Left lung (tissue), 10 donors: ENCODE results near the gene IGSF3. TPM values are rescaled to one million over a fixed set of nuclear protein-coding genes. Genes with fewer than 3 reads are reported as not detected.

Experiments
- ATAC-seq: fragments of 200-7000 bp; cut with Tn5 transposase; one replicate; pipeline ENCODE4 v1.9.1; 2020; ENCODE audit warnings: moderate library complexity
- DNase-seq, 4 donors: peaks; one replicate each; pipeline ENCODE4 v3.0.0-alpha.2; 2013 to 2020
- H3K27ac ChIP-seq, 2 donors: fragments of 200-600 bp; sonication (generic) in 1 of 2; one replicate each; pipeline versions ENCODE4 v1.5.0 to v1.8.0; 2020 to 2021
- H3K27me3 ChIP-seq, 2 donors: fragments of 200-600 bp; sonication (generic) in 1 of 2; one replicate each; pipeline versions ENCODE4 v1.5.0 to v1.8.0; 2020 to 2021
- H3K36me3 ChIP-seq, 2 donors: fragments of 200-600 bp; sonication (generic) in 1 of 2; one replicate each; pipeline versions ENCODE4 v1.5.0 to v1.8.0; 2020 to 2021
- H3K4me1 ChIP-seq, 2 donors: fragments of 200-600 bp; one replicate each; pipeline ENCODE4 v1.8.0; 2021
- H3K4me3 ChIP-seq, 2 donors: fragments of 200-600 bp; sonication (generic) in 1 of 2; one replicate each; pipeline versions ENCODE4 v1.5.0 to v1.8.0; 2020 to 2021; ENCODE audit warnings: mild to moderate bottlenecking in 1 of 2
- H3K9me3 ChIP-seq, 2 donors: fragments of 200-600 bp; sonication (generic) in 1 of 2; one replicate each; pipeline versions ENCODE4 v1.5.0 to v1.8.0; 2020 to 2021
- intact Hi-C, 2 donors: fragments of 100-400 bp; cut with DNase I; formaldehyde crosslinking; loops; one replicate each; pipeline versions ENCODE4 v1.11.2 to v1.14.2; 2022
- polyA plus RNA-seq, 6 donors: library from polyadenylated mRNA; unstranded; fragments of 120-200 nt; gene quantifications; one replicate each; pipeline ENCODE4 v1.2.1, GENCODE V29; 2013; ENCODE audit not compliant: insufficient read length in 6 of 6
- total RNA-seq, 2 donors: library from RNA; stranded (reverse); fragmentation: NEBNext Ultra II Directional; extraction: Animal tissue kit (Norgen Biotek cat#: 25700); gene quantifications; one replicate each; pipeline ENCODE4 v1.2.1, GENCODE V29; 2021
- TF ChIP-seq, protein P1 (sequence below), 2 donors: fragments of 200-600 bp; sonication (generic) in 1 of 2; IDR thresholded peaks; one replicate each; pipeline versions ENCODE4 v1.5.0 to v1.8.0; 2021; ENCODE audit warnings: antibody characterized with exemption in 2 of 2
- donor health status: DM: no; HTN: yes; CAD: no.
- donor health status: DM: no; HTN: no; CAD: no.

The IGSF3 gene
- total and polyA plus RNA-seq, 8 donors = 12.6 to 52.4 (median 48.5) TPM

DNA sequence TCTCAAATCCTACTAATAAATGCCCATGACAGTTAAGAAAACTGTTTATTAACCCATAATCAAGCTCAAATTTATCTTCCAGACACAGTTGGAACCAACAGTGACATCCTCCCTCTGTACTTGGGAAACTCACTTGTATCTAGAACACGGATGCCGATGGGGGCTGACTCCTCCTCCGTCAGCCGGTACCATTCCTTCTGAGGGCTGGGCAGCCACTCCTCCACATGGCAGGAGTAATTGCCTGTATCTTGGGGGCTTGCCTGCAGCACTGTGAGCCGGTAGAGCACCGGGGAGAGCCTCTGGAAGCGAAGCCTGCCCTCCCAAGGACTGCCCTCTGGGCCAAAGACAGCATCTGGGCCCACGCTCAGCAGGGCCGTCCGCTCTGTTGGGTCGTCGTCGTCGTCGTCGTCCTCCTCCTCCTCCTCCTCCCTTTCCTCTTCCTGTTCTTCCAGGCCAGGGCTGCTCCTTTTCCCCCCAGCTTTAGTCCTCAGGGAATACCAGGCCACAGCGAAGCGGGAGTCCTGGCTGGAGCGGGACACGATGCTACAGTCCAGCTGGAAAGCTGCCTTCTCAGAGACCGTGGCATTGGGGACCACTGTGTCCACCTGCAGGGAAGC, 88.2 kb downstream of the IGSF3 start:
- peak in 1 of 4 donors; percentile 75 for DNase-seq
- TF ChIP-seq, protein P1, sequence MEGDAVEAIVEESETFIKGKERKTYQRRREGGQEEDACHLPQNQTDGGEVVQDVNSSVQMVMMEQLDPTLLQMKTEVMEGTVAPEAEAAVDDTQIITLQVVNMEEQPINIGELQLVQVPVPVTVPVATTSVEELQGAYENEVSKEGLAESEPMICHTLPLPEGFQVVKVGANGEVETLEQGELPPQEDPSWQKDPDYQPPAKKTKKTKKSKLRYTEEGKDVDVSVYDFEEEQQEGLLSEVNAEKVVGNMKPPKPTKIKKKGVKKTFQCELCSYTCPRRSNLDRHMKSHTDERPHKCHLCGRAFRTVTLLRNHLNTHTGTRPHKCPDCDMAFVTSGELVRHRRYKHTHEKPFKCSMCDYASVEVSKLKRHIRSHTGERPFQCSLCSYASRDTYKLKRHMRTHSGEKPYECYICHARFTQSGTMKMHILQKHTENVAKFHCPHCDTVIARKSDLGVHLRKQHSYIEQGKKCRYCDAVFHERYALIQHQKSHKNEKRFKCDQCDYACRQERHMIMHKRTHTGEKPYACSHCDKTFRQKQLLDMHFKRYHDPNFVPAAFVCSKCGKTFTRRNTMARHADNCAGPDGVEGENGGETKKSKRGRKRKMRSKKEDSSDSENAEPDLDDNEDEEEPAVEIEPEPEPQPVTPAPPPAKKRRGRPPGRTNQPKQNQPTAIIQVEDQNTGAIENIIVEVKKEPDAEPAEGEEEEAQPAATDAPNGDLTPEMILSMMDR (IDR thresholded peaks at IDR 0.05) = no peak
- Histone ChIP-seq H3K9me3 (no peaks in the 10 kb centered on the region), H3K36me3 (no peaks in the 10 kb centered on the region), H3K27ac (no peak overlapping the region), H3K4me3 (no peak overlapping the region), H3K27me3 (no peaks in the 10 kb centered on the region), H3K4me1 (peaks cover 0 to 17% of the 10 kb centered on the region in 2 donors)
- intact Hi-C loops = loop anchor here in 1 of 2 donors (10.0 kb wide), 1 partner anchor 95 kb away; no protein-coding TSS in a partner anchor
- ATAC-seq = no peak

- intact Hi-C loops = loop anchor here in 1 of 2 donors (10.0 kb wide), 1 partner anchor 96 kb away; no protein-coding TSS in a partner anchor
- DNase-seq (no peak), ATAC-seq (no peak)
- Histone ChIP-seq H3K4me1 (peaks cover 0 to 22% of the 10 kb centered on the region in 2 donors), H3K9me3 (no peaks in the 10 kb centered on the region), H3K36me3 (no peaks in the 10 kb centered on the region), H3K27ac (no peak overlapping the region), H3K4me3 (no peak overlapping the region), H3K27me3 (no peaks in the 10 kb centered on the region)
- TF ChIP-seq, protein P1 (IDR thresholded peaks at IDR 0.05) = no peak
These were observed 89.0 kb downstream of the IGSF3 start for GRCh38 chr1:116578581-116578980.

GRCh38 chr1:116577759-116578314, 89.7 kb downstream of the IGSF3 start:
- TF ChIP-seq, protein P1 (IDR thresholded peaks at IDR 0.05) = no peak
- Histone ChIP-seq H3K27ac (no peak overlapping the region), H3K27me3 (no peaks in the 10 kb centered on the region), H3K4me3 (no peak overlapping the region), H3K36me3 (no peaks in the 10 kb centered on the region), H3K4me1 (peaks cover 0 to 22% of the 10 kb centered on the region in 2 donors), H3K9me3 (no peaks in the 10 kb centered on the region)
- intact Hi-C loops = loop anchor here in 1 of 2 donors (10.0 kb wide), 1 partner anchor 97 kb away; no protein-coding TSS in a partner anchor
- ATAC-seq (no peak), DNase-seq (no peak)

DNA sequence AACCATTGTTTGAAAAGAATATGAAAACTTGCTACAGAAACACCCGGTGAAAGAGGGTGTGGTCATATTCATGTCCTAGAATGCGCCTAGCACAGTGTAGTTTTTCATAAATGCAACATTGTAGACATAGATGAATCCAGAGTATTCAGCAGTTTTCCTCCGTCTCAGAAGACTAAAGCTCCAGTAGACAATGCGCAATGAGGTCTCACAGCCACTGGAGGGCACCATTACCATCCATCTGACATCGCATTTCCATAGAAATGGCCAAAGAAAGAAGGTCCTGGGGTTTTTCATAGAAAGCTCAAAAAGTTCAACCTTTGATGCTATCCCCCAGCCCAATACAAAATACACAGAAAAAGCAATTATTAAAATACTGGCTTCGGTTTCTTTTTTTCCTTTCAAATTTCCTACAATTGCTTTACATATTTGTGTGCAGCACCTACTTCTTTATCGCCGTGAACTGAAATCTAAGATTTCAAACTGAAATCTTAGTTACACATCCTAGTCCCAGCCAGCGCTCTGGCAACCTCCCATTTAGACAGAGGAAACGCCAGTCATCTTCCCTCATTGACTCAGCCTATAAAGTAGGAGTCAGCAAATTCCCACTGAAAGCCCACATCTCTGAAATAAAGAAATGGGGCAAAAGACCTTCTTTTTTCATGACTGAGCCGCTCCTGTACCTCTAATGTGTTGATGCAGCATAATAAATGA, 92.8 kb downstream of the IGSF3 start:
- no peaks in the 10 kb centered on the region for H3K27me3 ChIP-seq
- no peak overlapping the region for H3K27ac ChIP-seq
- DNase-seq = peak in 2 of 4 donors; percentile 55 to 79
- intact Hi-C loops = loop anchor here in 1 of 2 donors (10.0 kb wide), 1 partner anchor 100 kb away; no protein-coding TSS in a partner anchor
- H3K9me3 ChIP-seq = no peaks in the 10 kb centered on the region
- TF ChIP-seq, protein P1 (IDR thresholded peaks at IDR 0.05) = peak; percentile 73 to 86
- ATAC-seq = peak; percentile 9
- H3K4me3 ChIP-seq = no peak overlapping the region
- no peaks in the 10 kb centered on the region for H3K36me3 ChIP-seq
- peaks cover 0 to 39% of the 10 kb centered on the region in 2 donors for H3K4me1 ChIP-seq
